HEK293 (cell line): ENCODE measurements around the gene BMX.

Experiments
- CTCF ChIA-PET: fragments of 350-600 bp; formaldehyde crosslinking; extraction: SDS; loops from one replicate; lab custom pipeline; 2021; ENCODE audit warnings: antibody characterized with exemption; lab: Yijun Ruan, JAX
- POLR2A ChIA-PET: fragments of 300-600 bp; formaldehyde crosslinking; extraction: SDS; loops from one replicate; lab custom pipeline; 2020; ENCODE audit warnings: antibody characterized with exemption, inconsistent platforms; lab: Yijun Ruan, JAX
- H3K27ac ChIP-seq: fragments of 200-500 bp; sonication (Bioruptor generic); 2 replicates; pipeline ENCODE4 v1.5.1; 2014; ENCODE audit warnings: low read depth, low read length, control low read depth, inconsistent platforms; ENCODE audit errors: extremely low read depth
- H3K36me3 ChIP-seq, 2 experiments: fragments of 200-500 bp in 1 of 2; sonication (Bioruptor generic) in 1 of 2; 1 replicate in 1 of 2; 2 replicates in 1 of 2; pipeline ENCODE4 v1.5.1; 2014 to 2017; ENCODE audit warnings: inconsistent platforms in 2 of 2, low read length in 2 of 2; ENCODE audit not compliant: control insufficient read depth in 2 of 2, insufficient read depth in 1 of 2
- H3K4me1 ChIP-seq: fragments of 200-500 bp; sonication (Bioruptor generic); 2 replicates; pipeline ENCODE4 v1.5.1; 2014; ENCODE audit warnings: mild to moderate bottlenecking, low read length, inconsistent platforms; ENCODE audit not compliant: control insufficient read depth, insufficient read depth
- H3K4me3 ChIP-seq: 2 replicates; pipeline ENCODE4 v1.5.1; 2011; ENCODE audit warnings: low read depth, mild to moderate bottlenecking, control low read depth, low read length, moderate library complexity
- H3K9me3 ChIP-seq: fragments of 200-500 bp; sonication (Bioruptor generic); 2 replicates; pipeline ENCODE4 v1.5.1; 2014; ENCODE audit warnings: low read depth, low read length, inconsistent platforms; ENCODE audit not compliant: control insufficient read depth, insufficient read depth
- GFI1B ChIP-seq: fragments of 450-650 bp; formaldehyde crosslinking; IDR thresholded peaks from 2 replicates; pipeline ENCODE4 v1.5.1; 2016; ENCODE audit warnings: missing biosample characterization, missing genetic modification characterization
- MEIS1 ChIP-seq: sonication (generic); formaldehyde crosslinking; IDR thresholded peaks from 2 replicates; pipeline ENCODE4 v1.8.1; 2022; ENCODE audit warnings: missing genetic modification reagents, mild to moderate bottlenecking, borderline replicate concordance
- REPIN1 ChIP-seq: fragments of 450-650 bp; formaldehyde crosslinking; IDR thresholded peaks from 2 replicates; pipeline ENCODE4 v1.5.1; 2017; ENCODE audit warnings: missing biosample characterization, missing genetic modification characterization, low read depth
- YY2 ChIP-seq: fragments of 450-650 bp; formaldehyde crosslinking; IDR thresholded peaks from 2 replicates; pipeline ENCODE4 v1.5.1; 2016; ENCODE audit warnings: missing biosample characterization, missing genetic modification characterization
- ZBTB21 ChIP-seq: fragments of 450-650 bp; formaldehyde crosslinking; IDR thresholded peaks from 2 replicates; pipeline ENCODE4 v1.5.1; 2017; ENCODE audit warnings: missing biosample characterization, missing genetic modification characterization
- ZEB2 ChIP-seq: fragments of 450-650 bp; formaldehyde crosslinking; IDR thresholded peaks from 2 replicates; pipeline ENCODE4 v1.5.1; 2016; ENCODE audit warnings: missing biosample characterization, missing genetic modification characterization
- ZNF19 ChIP-seq: fragments of 450-650 bp; formaldehyde crosslinking; IDR thresholded peaks from 2 replicates; pipeline ENCODE4; 2016; ENCODE audit warnings: missing biosample characterization, missing genetic modification characterization, low read depth
- ZNF221 ChIP-seq: fragments of 450-650 bp; formaldehyde crosslinking; IDR thresholded peaks from 2 replicates; pipeline ENCODE4 v1.5.1; 2017; ENCODE audit warnings: missing biosample characterization, missing genetic modification characterization, borderline replicate concordance
- ZNF248 ChIP-seq: fragments of 450-650 bp; formaldehyde crosslinking; IDR thresholded peaks from 2 replicates; pipeline ENCODE4 v1.5.1; 2017; ENCODE audit warnings: missing biosample characterization, missing genetic modification characterization
- ZNF311 ChIP-seq: fragments of 450-650 bp; formaldehyde crosslinking; IDR thresholded peaks from 2 replicates; pipeline ENCODE4 v1.5.1; 2017; ENCODE audit warnings: missing biosample characterization, missing genetic modification characterization, borderline replicate concordance
- ZNF335 ChIP-seq: fragments of 450-650 bp; formaldehyde crosslinking; conservative IDR thresholded peaks from 2 replicates; pipeline ENCODE4 v1.5.1; 2016; ENCODE audit warnings: missing biosample characterization, missing genetic modification characterization
- ZNF391 ChIP-seq: fragments of 450-650 bp; formaldehyde crosslinking; IDR thresholded peaks from 2 replicates; pipeline ENCODE4 v1.5.1; 2016; ENCODE audit warnings: low read depth, missing biosample characterization, missing genetic modification characterization, borderline replicate concordance
- ZNF416 ChIP-seq: fragments of 450-650 bp; formaldehyde crosslinking; IDR thresholded peaks from 2 replicates; pipeline ENCODE4 v1.5.1; 2016; ENCODE audit warnings: missing biosample characterization, missing genetic modification characterization
- ZNF530 ChIP-seq: fragments of 450-650 bp; formaldehyde crosslinking; IDR thresholded peaks from 2 replicates; pipeline ENCODE4 v1.5.1; 2016; ENCODE audit warnings: low read depth, missing biosample characterization, missing genetic modification characterization
- ZNF548 ChIP-seq: fragments of 450-650 bp; formaldehyde crosslinking; IDR thresholded peaks from 2 replicates; pipeline ENCODE4 v1.5.1; 2016; ENCODE audit warnings: missing biosample characterization, missing genetic modification characterization
- ZNF549 ChIP-seq: fragments of 450-650 bp; IDR thresholded peaks from 2 replicates; pipeline ENCODE4 v1.5.1; 2018; ENCODE audit warnings: missing biosample characterization, missing genetic modification characterization, mild to moderate bottlenecking, inconsistent platforms, moderate library complexity
- ZNF624 ChIP-seq: fragments of 450-650 bp; formaldehyde crosslinking; IDR thresholded peaks from 2 replicates; pipeline ENCODE4 v1.5.1; 2017; ENCODE audit warnings: missing biosample characterization, missing genetic modification characterization
- ZNF654 ChIP-seq: fragments of 450-650 bp; formaldehyde crosslinking; IDR thresholded peaks from 2 replicates; pipeline ENCODE4 v1.5.1; 2016; ENCODE audit warnings: low read depth, missing biosample characterization, missing genetic modification characterization
- ZNF747 ChIP-seq: fragments of 450-650 bp; formaldehyde crosslinking; IDR thresholded peaks from 2 replicates; pipeline ENCODE4 v1.5.1; 2016; ENCODE audit warnings: missing biosample characterization, missing genetic modification characterization
- ZNF776 ChIP-seq: fragments of 450-650 bp; formaldehyde crosslinking; IDR thresholded peaks from 2 replicates; pipeline ENCODE4 v1.5.0; 2017; ENCODE audit warnings: missing biosample characterization, missing genetic modification characterization, borderline replicate concordance
- ZSCAN30 ChIP-seq: fragments of 450-650 bp; IDR thresholded peaks from 2 replicates; pipeline ENCODE4 v1.5.1; 2018; ENCODE audit warnings: missing biosample characterization, mild to moderate bottlenecking, missing genetic modification characterization, moderate library complexity
- TF ChIP-seq, protein P1 (sequence below): fragments of 450-650 bp; formaldehyde crosslinking; IDR thresholded peaks from 2 replicates; pipeline ENCODE4 v1.5.1; 2017; ENCODE audit warnings: missing biosample characterization, missing genetic modification characterization
- TF ChIP-seq, protein P2 (sequence below): fragments of 450-650 bp; formaldehyde crosslinking; IDR thresholded peaks from 2 replicates; pipeline ENCODE4 v1.5.1; 2016; ENCODE audit warnings: missing biosample characterization, missing genetic modification characterization
- TF ChIP-seq, protein P3 (sequence below): fragments of 450-650 bp; formaldehyde crosslinking; IDR thresholded peaks from 2 replicates; pipeline ENCODE4 v1.5.1; 2016; ENCODE audit warnings: missing biosample characterization, missing genetic modification characterization
- TF ChIP-seq, protein P4 (sequence below): fragments of 450-650 bp; formaldehyde crosslinking; IDR thresholded peaks from 2 replicates; pipeline ENCODE4 v1.5.1; 2016; ENCODE audit warnings: missing biosample characterization, missing genetic modification characterization
- TF ChIP-seq, protein P5 (sequence below): fragments of 450-650 bp; formaldehyde crosslinking; IDR thresholded peaks from 2 replicates; pipeline ENCODE4 v1.5.1; 2017; ENCODE audit warnings: missing biosample characterization, missing genetic modification characterization

Gene BMX

DNA sequence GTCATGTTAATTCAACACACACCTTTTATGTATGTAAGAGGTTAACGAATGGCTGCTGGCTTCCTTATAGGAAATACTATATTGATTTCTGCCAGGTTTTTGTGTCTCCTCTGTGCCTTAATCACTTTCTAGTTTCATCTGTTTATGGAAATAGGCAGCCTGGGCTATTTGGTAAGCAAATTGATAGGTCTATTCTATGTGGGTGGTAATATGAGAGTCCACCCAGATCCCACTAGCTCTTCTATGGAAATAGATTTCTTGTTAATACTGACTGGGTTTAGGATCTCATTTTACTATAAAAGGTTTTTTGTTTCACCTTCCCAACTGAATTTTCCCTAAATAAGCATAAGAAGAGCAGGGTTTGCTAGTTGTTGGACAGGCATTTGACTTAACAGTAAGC is 4.1 kb downstream of the BMX start:
- Histone ChIP-seq H3K9me3 (no peaks in the 10 kb centered on the region), H3K36me3 (no peaks in the 10 kb centered on the region), H3K27ac (no peak overlapping the region), H3K4me3 (no peak overlapping the region), H3K4me1 (no peaks in the 10 kb centered on the region)
- POLR2A ChIA-PET: no interaction called here
- CTCF ChIA-PET: interaction anchor here (0.8 to 1.6 kb wide), 3 partner anchors 12 to 144 kb away, joined by 3 read pairs; no protein-coding TSS in a partner anchor
- TF ChIP-seq ZNF776 (tag by site-specific recombination) (no peak), ZNF548 (tag by site-specific recombination) (no peak), ZNF248 (no peak), ZNF654 (tag by site-specific recombination) (no peak), ZBTB21 (tag by site-specific recombination) (no peak), ZNF624 (tag by site-specific recombination) (no peak), ZNF221 (no peak), REPIN1 (tag by site-specific recombination) (no peak), ZEB2 (tag by site-specific recombination) (no peak), YY2 (tag by site-specific recombination) (no peak), ZNF747 (tag by site-specific recombination) (no peak), ZNF416 (tag by site-specific recombination) (no peak), ZNF391 (tag by site-specific recombination) (no peak), ZNF311 (no peak)
- TF ChIP-seq, protein P1, sequence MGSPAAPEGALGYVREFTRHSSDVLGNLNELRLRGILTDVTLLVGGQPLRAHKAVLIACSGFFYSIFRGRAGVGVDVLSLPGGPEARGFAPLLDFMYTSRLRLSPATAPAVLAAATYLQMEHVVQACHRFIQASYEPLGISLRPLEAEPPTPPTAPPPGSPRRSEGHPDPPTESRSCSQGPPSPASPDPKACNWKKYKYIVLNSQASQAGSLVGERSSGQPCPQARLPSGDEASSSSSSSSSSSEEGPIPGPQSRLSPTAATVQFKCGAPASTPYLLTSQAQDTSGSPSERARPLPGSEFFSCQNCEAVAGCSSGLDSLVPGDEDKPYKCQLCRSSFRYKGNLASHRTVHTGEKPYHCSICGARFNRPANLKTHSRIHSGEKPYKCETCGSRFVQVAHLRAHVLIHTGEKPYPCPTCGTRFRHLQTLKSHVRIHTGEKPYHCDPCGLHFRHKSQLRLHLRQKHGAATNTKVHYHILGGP (tag by site-specific recombination): no peak
- TF ChIP-seq, protein P2, sequence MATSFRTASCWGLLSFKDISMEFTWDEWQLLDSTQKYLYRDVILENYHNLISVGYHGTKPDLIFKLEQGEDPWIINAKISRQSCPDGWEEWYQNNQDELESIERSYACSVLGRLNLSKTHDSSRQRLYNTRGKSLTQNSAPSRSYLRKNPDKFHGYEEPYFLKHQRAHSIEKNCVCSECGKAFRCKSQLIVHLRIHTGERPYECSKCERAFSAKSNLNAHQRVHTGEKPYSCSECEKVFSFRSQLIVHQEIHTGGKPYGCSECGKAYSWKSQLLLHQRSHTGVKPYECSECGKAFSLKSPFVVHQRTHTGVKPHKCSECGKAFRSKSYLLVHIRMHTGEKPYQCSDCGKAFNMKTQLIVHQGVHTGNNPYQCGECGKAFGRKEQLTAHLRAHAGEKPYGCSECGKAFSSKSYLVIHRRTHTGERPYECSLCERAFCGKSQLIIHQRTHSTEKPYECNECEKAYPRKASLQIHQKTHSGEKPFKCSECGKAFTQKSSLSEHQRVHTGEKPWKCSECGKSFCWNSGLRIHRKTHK (tag by site-specific recombination): no peak
- TF ChIP-seq, protein P3, sequence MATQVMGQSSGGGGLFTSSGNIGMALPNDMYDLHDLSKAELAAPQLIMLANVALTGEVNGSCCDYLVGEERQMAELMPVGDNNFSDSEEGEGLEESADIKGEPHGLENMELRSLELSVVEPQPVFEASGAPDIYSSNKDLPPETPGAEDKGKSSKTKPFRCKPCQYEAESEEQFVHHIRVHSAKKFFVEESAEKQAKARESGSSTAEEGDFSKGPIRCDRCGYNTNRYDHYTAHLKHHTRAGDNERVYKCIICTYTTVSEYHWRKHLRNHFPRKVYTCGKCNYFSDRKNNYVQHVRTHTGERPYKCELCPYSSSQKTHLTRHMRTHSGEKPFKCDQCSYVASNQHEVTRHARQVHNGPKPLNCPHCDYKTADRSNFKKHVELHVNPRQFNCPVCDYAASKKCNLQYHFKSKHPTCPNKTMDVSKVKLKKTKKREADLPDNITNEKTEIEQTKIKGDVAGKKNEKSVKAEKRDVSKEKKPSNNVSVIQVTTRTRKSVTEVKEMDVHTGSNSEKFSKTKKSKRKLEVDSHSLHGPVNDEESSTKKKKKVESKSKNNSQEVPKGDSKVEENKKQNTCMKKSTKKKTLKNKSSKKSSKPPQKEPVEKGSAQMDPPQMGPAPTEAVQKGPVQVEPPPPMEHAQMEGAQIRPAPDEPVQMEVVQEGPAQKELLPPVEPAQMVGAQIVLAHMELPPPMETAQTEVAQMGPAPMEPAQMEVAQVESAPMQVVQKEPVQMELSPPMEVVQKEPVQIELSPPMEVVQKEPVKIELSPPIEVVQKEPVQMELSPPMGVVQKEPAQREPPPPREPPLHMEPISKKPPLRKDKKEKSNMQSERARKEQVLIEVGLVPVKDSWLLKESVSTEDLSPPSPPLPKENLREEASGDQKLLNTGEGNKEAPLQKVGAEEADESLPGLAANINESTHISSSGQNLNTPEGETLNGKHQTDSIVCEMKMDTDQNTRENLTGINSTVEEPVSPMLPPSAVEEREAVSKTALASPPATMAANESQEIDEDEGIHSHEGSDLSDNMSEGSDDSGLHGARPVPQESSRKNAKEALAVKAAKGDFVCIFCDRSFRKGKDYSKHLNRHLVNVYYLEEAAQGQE (tag by site-specific recombination): no peak

DNA sequence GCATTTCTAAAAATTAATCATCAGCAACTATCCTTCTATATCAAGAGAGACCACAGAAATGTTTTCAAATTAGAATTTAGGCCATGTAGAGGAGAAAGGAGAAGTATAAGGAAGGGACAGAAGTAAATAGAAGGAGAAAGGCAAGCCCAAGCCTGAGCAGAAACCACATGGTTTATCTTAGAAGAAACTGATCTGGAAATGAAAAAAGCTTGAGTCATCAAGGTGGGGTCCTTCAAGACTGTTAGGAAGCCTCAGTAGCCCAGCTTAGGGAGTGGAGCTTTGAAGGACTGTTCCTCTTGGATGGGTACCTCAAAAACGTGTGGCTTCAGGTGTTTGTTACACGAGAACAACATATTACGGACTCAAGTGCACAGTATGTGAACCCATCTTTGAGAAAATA is 4.5 kb downstream of the BMX start:
- CTCF ChIA-PET: interaction anchor here (0.8 to 0.9 kb wide), 2 partner anchors 60 to 143 kb away, joined by 3 read pairs; no protein-coding TSS in a partner anchor
- Histone ChIP-seq H3K4me3 (no peak overlapping the region), H3K27ac (no peak overlapping the region), H3K36me3 (no peaks in the 10 kb centered on the region), H3K4me1 (no peaks in the 10 kb centered on the region), H3K9me3 (no peaks in the 10 kb centered on the region)
- POLR2A ChIA-PET: no interaction called here
- TF ChIP-seq MEIS1 (CRISPR knock-in tag): no peak
- TF ChIP-seq, protein P4, sequence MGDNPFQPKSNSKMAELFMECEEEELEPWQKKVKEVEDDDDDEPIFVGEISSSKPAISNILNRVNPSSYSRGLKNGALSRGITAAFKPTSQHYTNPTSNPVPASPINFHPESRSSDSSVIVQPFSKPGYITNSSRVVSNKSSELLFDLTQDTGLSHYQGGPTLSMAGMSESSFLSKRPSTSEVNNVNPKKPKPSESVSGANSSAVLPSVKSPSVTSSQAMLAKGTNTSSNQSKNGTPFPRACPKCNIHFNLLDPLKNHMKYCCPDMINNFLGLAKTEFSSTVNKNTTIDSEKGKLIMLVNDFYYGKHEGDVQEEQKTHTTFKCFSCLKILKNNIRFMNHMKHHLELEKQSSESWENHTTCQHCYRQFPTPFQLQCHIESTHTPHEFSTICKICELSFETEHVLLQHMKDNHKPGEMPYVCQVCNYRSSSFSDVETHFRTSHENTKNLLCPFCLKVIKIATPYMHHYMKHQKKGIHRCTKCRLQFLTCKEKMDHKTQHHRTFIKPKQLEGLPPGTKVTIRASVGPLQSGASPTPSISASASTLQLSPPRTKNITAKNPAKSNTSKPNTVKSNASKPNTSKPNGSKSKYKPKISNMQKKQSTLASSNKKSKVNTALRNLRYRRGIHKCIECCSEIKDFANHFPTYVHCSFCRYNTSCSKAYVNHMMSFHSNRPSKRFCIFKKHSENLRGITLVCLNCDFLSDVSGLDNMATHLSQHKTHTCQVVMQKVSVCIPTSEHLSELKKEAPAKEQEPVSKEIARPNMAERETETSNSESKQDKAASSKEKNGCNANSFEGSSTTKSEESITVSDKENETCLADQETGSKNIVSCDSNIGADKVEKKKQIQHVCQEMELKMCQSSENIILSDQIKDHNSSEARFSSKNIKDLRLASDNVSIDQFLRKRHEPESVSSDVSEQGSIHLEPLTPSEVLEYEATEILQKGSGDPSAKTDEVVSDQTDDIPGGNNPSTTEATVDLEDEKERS (tag by site-specific recombination): no peak
- TF ChIP-seq ZNF549 (tag by site-specific recombination): no peak
- no peak for TF ChIP-seq GFI1B
- no peak for TF ChIP-seq ZNF335 (tag by site-specific recombination)
- no peak for TF ChIP-seq ZNF19 (tag by site-specific recombination)
- TF ChIP-seq ZNF530 (tag by site-specific recombination): no peak
- TF ChIP-seq, protein P5, sequence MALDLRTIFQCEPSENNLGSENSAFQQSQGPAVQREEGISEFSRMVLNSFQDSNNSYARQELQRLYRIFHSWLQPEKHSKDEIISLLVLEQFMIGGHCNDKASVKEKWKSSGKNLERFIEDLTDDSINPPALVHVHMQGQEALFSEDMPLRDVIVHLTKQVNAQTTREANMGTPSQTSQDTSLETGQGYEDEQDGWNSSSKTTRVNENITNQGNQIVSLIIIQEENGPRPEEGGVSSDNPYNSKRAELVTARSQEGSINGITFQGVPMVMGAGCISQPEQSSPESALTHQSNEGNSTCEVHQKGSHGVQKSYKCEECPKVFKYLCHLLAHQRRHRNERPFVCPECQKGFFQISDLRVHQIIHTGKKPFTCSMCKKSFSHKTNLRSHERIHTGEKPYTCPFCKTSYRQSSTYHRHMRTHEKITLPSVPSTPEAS: no peak
- TF ChIP-seq ZSCAN30 (tag by site-specific recombination): no peak
